Activated T-helper 1 cell treated with Interleukin-2 at 50 U/mL for 16 hours (primary cell): ENCODE data around the gene IGFBP7.

Experiments
- DNase-seq: peaks from one replicate; pipeline ENCODE4 v3.0.0-alpha.2; 2020; ENCODE audit warnings: low read depth

The IGFBP7 gene

DNA sequence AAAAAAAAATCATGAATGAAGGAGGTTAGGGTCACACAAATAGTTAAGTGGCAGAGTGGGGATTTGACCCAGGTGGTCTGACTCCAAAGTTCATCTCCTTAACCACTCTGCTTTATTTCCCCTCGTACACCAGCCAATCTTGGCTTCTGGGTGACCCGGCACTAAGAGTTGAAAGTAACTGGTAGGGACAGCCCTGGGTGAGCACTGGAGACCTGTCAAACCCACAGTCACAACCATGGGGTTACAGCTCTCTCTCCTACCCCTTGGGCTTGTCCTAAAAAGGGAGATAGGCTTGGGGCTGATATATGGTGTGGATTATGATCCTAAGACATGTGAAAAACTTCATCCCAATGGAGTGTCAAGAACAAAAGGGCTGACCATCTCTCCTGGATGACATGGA is 12.5 kb downstream of the IGFBP7 start:
- DNase-seq: no peak

DNA sequence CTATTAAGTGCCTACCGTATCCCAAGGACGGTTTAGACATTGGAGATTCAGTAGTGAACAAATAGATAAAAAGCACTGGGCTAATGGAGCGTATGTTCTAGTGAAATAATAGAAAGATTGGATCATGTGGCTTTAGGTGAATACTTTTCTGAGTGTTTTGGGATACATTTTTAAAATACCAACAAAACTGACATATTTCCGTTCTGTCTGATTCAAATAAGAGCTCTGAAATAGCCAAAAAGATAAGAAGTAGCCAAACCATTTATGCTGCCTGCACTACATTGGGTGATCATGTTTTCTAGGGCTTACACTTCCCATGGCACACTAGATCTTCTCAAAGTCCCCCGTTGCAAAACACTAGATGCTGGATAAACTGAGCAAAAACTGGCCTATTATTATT is 14.2 kb downstream of the IGFBP7 start:
- DNase-seq: no peak

DNA sequence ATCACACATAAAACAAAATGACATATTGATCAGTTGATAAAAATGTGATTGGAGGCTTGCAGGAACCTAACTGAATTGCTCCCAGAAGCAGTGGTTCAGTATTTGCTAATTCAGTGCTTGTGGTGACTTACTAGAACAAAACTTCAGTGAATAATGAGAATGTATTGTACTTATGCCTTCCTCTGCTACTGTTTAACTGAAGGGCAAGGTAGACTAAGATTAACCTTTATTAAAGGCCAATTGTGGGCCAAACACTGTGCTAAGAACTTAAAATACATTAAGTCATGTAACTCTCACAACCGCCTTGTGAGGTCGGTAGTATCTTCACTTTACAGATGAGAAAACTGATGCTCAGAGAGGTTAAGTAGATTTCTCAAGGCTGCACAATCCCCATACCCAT is 14.9 kb downstream of the IGFBP7 start:
- DNase-seq: no peak

DNA sequence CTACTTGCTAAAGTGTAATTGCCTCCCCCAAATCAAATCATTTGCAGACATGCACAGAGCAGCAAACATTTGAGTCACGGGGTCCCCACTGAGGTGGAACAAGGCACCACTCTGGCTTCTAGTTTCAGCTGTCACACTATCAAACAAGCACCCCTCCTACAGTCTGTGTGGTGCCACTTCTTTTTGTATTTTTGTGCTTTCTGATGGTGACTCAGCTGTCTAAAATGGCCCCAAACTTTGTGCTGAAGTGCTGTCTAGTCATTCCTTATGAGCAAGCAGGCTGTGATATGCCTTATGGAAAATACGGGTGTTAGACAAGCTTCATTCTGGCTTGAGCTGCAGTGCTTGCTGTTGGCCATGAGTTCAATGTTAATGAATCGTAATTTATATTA is 15.4 kb downstream of the IGFBP7 start:
- no peak for DNase-seq

DNA sequence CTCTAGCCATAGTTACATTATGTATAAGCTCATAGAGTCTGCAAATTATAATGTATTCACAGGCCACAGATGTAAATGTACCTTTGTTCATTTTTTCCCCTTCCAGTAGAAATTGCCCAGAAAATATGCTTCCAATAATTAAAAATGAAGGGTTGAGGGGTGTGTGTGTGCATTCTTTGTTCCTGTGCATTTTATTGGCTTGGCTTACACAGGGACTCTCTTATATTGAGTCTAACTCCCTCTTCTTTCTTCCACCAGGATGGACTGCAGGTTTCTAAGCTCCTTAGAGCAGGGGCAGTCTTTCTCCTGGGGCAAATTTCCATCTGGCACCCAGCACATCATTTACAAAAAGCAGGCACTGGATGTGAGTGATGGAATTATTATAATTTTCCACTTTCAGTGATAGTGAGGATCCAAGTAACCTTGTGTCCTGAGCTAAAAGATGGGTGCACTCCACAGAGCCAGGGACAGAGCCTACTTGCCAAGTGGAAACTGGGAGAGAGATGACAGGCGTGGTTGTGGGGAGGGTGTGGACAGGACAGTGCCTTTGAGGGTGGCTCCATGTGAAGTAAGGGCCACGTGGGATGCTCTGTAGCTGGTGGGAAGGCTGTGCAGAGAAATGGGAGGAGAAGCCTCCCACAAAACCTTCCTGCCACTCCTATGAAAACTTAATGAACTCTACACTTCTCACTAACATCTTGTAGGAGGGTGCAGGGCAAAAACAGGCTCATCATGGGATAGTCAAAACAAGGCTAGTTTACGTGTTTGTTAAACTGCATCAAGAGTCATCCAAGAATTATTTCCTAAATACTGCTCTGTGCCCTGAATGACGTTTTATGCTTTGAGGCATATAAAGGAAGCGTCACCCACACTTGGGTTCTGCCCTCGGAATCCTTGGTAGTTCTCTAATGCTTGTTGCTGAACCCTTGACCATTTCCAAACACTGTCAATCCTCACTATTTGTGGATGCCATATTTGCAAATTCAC is 16.0 kb downstream of the IGFBP7 start:
- no peak for DNase-seq

- no peak for DNase-seq
Observed at GRCh38 chr4:57091657-57092162, 18.5 kb downstream of the IGFBP7 start.

DNA sequence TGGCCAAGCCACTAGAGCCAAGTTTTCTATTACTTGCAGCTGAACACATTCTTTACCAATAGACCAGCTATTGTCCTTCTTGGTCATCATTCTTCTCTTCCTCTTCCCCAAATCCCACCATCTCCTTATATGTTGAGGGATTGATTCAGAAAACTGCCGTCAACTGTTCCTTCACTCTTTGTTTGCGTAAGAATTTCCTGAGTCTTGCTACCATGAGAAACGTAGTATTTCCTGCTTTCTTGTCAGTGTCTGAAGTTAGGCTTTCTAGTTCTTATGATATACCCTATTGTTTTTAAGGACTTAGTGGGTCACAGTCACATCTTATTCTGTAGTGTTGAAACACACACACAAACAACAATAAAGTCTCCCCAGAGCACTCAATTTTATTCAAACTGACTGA is 20.1 kb downstream of the IGFBP7 start:
- no peak for DNase-seq

DNA sequence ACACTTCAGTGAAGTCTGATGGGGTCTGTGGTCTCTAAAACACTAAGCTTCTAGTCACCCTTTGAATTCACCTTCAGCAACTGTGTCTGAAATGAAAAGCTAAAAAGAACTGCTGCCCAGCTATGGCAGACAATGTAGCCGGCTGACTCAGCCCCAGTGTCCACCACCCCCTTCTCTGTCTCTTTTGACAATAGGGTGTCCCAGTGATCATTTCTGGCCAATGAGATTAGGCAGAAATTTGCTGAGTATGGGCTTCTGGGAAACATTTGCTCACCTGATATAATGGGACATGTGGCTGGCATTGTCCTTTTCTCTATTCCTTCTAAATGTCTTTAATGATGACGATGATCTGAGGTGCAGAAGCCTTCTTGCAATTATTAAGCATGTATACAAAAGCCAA is 20.6 kb downstream of the IGFBP7 start:
- no peak for DNase-seq

DNA sequence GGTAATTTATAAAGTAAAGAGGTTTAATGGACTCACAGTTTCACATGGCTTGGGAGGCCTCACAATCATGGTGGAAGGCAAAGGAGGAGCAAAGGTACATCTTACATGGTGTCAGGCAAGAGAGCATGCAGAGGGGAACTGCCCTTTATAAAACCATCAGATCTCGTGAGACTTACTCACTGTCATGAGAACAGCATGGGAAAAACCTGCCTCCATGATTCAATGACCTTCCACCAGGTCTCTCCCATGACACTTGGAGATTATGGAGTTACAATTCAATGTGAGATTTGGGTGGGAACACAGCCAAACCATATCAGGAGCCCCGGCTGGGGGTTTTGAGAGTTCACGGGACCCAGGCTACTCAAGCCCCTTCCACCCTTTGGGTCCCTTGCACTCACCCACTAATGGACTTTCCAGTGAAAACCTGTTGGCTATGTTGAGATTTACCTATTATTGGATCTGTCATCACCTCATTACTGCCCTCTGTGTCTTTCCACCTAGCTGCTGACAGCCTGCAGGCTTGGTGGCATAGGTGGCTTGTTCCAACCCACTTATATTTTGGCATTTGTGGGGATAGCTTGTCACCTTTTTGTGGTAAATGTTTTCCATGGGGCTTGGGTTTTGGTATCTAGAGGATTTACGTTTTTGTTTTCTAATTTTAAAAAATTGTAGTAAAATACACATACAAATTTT is 24.0 kb downstream of the IGFBP7 start:
- DNase-seq: no peak

DNA sequence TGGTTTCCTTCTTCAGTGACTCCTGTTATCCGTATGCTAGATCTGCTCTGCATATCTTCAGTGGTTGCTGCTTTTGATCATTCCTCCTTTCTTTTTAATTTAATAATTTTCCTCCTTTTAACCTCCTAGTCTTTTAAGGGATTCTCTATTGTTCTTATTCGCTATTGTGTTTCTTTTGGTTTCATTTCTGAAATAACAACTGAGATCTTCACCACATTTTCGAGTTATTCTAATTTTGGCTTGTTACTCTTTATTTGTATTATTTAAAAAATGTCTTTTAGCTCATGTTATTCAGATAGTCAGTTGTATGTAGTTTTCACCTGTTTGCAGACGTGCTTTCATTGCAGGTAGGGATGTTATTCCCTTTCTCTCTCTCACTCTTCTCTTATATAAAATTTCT is 24.9 kb downstream of the IGFBP7 start:
- no peak for DNase-seq

GRCh38 chr4:57084360-57084759 is 25.8 kb downstream of the IGFBP7 start:
- no peak for DNase-seq

DNA sequence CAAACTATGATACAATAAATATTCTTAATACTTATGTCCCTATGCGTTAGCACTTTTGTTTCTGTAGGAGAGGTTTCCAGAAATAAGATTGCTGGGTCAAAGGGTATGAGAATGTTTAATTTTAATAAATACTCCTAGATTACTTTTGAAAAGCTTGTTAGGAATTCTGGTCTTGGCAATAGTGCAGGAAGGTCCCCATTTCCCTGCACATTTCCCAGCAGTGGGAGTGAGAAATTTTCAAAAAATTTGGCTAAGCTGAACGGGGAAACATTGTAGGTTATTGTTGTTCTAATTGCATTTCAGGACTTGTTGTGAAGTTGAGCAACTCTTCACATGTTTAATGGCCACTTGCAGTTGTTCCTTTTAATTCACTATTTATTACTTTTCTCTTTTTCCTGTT is 27.1 kb downstream of the IGFBP7 start:
- DNase-seq: no peak

DNA sequence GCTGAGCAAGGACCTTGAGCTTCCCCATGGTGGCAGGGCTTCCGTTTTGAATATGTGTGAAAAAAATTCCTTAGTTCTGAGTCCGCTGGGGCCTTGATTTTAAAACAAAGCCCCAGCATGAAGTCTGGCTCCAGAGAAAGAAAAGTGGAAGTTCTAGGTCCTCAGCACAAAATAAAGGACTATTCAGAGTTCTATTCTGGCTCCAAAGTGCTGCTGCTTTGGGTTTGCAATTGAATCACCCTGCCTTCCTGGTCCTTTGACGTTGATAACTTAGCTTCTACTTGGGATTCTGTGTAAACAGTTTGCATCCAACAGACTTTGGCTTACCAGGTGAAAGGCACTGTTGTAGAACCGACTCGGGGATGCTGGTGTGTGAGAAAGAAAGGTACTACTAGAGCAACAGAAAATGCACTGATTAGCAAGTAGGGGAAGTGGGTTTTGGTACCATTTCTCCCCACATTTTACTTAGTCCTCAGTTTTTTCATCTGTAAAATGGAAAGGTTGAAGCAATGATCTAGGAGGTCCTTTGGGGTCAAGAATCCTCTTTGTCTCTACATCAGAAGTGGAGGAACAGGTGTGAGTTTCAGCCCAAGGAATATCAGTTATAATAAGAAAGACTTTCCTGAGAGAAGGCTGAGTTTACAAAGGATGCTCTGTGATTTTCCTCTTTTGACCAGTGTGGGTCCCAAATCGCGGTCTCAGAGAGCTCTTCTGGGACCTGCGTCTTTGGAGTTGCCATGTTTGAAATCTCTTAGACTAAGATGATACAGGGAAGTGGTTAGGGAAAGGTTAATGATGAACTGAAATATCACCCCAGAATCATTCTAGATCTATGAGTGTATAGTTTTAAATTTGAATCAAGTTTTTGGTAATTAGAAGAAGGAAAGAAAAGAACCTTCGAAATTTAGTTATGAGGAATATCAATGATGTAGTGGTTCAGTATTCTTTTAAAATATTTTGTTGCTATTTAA is 28.2 kb downstream of the IGFBP7 start:
- DNase-seq: no peak

DNA sequence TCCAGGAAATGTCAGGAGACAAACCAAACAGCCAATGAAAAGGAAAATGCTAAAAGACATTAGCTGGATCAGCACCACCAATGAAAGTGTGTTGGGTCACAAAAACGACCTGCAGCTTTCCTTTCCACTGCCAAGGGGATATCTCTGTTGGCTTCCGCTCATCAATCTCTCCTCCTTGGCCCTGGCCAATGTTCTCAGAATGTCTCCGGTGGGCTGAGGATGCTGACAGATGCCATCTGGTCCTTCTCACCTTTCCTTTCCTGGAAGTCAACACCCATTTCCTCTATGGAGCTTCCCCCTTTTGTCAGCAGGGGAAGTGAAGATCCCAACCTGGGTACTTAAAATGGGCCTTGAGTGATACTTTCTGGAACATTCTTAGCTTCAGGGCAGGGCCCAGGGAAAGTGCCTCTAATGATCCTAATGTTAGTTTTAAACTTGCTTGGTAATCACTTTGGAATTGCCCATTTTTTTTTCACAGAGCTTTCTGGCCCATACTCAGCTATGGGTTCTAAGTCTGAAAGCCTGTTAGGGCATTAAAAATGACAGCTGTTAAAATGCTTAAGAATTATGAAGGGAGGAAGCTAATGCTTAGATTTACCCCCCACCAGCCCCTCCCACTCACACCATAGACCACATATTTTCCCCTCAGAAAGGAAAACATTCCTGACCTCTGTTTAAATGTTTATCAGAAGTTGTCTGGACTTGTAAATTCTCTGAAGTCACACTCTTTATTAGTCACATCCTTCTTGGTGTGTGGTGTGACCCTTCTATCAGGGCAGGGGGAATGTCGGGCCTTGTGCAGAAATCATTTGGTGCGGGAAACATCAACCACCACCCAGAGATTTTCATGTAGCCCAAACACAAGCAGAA is 29.2 kb downstream of the IGFBP7 start:
- DNase-seq: no peak

DNA sequence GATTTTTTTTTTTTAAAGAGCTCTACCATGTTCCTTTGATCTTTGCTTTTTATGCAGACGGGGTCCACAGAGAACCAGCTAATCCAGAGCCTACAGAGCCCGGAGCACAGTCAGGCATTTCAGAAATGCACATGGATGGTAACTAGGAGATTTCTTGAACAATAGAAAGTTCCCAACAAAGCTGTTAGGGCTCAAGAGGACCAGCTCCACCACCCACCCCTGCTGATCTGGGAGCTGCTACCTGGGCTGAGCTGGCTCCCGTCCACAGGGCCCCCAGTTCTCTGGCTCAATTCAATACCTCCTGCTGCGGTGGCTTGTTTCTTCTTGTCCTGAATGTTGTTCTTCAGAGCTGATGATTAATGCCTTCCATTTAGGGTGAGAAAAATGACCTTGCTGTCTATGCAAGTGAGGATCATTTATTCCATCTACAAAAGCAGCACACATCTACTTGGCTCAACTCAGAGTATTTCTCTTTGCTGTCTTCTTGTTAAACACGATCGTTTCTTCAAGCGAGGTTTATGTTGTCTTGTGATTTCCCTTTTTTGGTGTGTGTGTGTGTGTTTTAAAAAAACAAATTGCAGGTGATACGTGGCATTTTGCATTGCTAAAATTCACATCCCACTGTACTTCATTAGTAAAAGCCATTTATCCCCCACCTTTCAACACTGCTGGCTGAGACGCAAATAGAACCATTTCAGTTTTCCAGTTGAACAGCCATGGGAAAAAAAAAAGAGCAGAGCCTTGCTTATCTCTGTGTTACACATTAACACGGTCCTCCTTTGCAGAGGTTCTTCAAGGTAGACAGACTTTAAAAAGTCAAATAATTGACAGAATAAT is 31.3 kb downstream of the IGFBP7 start:
- no peak for DNase-seq

- DNase-seq: no peak
Observed at GRCh38 chr4:57077550-57078343, 32.4 kb downstream of the IGFBP7 start.

GRCh38 chr4:57076646-57077045 is 33.5 kb downstream of the IGFBP7 start:
- DNase-seq: no peak

- no peak for DNase-seq
Observed at GRCh38 chr4:57075367-57075766, 34.8 kb downstream of the IGFBP7 start.

DNA sequence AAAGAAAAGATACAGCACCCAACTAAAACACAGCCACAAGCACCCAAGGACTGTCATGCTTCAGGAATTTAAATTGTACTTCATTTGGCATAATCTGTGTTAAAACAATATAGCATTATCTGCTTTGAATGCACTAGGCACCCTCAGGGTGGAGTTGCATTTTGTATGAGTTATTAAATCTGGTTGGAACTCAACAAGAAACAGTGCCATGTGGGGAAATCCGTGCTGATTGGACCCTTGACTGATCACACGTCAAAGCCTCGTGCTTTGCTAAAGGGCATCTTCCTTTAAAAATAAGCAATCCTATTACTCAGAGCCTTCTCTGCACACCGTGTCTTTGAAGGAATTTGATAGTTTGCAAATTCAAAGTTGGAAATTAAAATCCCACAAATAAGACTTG is 35.4 kb downstream of the IGFBP7 start:
- no peak for DNase-seq
